ENCODE data around the gene WNT5B.

DNA sequence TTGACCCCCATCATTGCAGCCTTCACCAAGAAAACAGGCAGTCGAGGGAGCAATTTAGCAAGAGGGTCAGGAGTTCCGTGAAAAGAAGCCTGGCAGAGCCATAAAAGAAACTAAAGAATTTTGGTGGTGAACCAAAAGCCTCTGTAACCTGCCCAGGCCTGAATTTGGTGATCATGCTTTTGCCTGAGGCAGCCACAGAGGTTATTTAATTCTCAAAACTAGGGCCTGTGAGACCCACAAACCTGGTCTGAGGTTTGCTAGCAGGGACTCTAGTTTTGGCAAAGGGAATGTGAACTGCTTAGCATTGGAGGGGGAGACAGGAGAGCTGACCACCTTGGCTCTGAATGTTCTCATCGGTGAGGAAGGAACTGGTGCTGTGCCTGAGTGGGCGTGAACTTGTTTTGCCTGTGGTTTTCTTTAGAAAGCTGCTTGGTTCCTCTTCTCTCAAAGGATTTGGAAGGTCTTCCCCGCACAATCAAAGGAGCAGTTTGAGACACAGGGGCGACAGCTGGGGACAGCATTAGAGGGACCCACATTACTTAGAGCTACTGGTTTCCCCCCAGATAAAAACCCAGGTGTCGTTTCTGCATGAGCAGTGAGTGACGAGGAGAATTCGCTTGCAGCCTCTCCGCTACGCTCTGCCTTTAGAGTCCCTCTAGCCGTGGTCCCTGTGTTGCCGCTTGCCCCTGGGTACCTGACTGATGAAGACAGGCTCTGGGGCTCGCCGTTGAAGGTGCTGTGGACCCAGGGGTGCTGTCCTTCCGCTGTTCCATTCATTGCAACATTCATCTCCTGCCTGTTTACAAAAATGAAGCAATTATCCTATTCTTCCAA is 12.6 kb upstream of the WNT5B start:
- no peak for TF ChIP-seq JUND (IDR thresholded peaks at IDR 0.05)
- TF ChIP-seq, protein P1, sequence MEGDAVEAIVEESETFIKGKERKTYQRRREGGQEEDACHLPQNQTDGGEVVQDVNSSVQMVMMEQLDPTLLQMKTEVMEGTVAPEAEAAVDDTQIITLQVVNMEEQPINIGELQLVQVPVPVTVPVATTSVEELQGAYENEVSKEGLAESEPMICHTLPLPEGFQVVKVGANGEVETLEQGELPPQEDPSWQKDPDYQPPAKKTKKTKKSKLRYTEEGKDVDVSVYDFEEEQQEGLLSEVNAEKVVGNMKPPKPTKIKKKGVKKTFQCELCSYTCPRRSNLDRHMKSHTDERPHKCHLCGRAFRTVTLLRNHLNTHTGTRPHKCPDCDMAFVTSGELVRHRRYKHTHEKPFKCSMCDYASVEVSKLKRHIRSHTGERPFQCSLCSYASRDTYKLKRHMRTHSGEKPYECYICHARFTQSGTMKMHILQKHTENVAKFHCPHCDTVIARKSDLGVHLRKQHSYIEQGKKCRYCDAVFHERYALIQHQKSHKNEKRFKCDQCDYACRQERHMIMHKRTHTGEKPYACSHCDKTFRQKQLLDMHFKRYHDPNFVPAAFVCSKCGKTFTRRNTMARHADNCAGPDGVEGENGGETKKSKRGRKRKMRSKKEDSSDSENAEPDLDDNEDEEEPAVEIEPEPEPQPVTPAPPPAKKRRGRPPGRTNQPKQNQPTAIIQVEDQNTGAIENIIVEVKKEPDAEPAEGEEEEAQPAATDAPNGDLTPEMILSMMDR (IDR thresholded peaks at IDR 0.05), result no peak

All from SK-N-SH (cell line).